ENCODE measurements around the gene RAVER2. TPM values are rescaled to one million over a fixed set of nuclear protein-coding genes. Genes with fewer than 3 reads are reported as not detected.

RAVER2 gene
- 25.0 TPM for total RNA-seq

GRCh38 chr1:64744492-64745180 lies at the start of gene RAVER2:
RAVER2 (plus strand) TSS chr1:64745075; CDS start chr1:64745173, 98 bp downstream.

Other genes starting within 250 kb of the RAVER2 start
- gene JAK1, start 221.5 kb downstream of the RAVER2 start, total RNA-seq: 60.1 TPM